HG03060 (cell line): Measurements from ENCODE around the gene TP53RK.

Experiments
- ATAC-seq: cut with Tn5 transposase; IDR thresholded peaks from one replicate; pipeline ENCODE4 v1.9.1; 2021; ENCODE audit warnings: low read depth, moderate number of reproducible peaks; ENCODE audit not compliant: unreplicated experiment

TP53RK gene

DNA sequence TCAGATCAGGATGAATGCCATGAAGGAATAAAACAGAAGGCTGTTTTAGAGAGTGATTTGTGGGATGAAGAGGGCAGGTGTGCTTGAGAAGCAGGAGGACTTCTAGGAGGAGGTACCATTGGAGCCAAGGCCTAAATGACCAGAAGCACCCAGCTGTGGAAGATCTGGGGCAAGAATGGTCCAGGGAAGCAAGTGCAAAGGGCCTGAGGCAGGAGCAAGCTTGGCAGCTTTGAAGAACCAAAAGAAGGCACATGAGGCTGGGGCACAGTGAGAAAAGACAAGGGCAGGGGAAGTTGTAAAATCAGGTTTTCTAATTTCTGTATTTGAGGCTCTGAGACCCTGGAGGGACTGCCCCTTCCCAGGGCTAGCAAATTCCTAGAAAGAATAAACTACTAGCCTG is 47.8 kb downstream of the TP53RK start:
- ATAC-seq: no peak

DNA sequence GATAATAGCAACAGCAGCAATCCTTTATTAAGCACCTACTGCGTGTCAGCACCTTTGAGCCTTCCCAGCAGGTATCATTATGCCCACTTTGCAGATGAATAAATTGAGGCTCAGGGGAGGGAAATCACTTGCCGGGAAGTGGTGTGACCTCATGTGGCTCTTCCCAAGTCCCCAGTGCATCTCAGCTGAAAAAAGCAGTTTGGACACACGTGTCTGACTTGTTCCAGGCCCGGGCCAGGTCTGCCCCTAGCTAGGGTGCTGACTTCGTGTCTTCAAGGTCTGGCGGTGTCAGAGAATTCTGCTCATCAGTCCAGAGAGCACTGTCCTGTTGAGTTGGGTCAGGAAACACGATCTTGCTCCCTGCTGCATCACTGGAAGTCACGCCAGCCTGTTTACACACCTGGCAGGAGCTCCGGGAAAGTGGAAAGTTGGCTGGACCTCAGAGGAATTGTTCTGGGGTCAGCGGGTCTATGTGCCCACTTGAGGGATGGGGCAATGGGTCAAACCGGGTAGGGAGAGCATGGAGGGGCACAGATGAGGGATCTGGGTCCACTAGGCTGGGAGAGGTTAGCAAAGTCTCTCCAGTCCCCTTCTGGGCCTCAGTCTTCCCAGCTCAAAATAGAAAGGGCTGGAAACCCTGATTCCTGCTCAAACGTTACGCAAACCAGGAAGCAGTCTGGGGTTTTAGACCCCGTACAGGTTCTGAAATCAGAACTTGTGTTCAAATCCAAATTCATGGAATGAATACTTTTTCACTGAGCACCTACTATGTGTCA is 48.5 kb downstream of the TP53RK start:
- no peak for ATAC-seq

DNA sequence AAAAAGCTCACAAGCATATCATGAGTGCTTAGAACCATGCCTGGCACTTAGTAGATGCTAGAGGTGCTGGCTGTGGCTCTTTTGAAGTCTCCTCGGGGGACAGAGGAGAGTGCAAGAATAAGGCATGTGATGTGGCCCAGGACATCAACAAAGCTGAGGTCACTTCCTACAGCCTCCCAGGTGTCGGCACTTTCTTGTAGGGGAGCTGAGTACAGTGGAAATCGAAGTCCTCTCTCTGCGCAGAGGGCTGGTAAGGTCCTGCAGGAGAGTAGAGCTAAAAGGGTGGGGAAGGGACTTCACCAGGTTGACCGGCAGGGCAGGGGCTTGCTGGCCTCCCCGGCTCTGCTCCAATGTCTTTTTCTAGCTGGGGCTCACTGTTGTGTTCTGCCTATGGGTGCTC is 49.2 kb downstream of the TP53RK start:
- ATAC-seq: no peak

DNA sequence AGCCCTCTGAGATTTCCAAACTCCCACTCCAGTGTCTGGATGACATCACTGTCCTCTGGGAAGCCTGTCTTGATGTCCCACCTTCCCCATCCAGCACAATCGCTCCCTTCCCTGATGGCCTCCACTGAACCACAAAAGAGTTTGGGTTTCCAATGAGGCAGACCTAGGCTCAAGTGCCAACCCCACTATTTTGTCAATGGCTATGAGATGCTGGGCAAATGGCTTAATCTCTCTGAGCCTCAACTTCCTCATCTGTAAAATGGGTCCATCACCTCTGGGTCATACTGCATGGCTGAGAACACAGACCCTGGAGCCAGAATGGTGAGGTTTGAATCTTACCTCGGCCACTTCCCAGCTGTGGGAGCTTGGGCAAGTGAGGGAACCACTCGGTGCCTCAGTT is 49.7 kb downstream of the TP53RK start:
- no peak for ATAC-seq

DNA sequence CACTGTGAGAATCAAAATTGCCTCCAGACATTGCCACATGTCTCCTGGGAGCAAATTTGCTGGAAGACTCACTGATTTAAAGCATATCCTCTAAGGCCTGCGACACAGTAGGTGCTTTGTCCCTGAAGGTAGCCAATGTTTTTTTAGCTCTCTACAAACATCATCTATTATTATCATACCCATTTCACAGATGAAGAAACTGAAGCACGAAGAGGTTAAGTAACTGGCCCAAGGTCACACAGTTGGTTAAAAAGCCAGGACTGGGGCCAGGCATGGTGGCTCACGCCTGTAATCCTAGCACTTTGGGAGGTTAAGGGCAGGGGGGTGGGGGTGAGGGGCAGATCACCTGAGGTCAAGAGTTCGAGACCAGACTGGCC is 50.4 kb downstream of the TP53RK start:
- no peak for ATAC-seq

DNA sequence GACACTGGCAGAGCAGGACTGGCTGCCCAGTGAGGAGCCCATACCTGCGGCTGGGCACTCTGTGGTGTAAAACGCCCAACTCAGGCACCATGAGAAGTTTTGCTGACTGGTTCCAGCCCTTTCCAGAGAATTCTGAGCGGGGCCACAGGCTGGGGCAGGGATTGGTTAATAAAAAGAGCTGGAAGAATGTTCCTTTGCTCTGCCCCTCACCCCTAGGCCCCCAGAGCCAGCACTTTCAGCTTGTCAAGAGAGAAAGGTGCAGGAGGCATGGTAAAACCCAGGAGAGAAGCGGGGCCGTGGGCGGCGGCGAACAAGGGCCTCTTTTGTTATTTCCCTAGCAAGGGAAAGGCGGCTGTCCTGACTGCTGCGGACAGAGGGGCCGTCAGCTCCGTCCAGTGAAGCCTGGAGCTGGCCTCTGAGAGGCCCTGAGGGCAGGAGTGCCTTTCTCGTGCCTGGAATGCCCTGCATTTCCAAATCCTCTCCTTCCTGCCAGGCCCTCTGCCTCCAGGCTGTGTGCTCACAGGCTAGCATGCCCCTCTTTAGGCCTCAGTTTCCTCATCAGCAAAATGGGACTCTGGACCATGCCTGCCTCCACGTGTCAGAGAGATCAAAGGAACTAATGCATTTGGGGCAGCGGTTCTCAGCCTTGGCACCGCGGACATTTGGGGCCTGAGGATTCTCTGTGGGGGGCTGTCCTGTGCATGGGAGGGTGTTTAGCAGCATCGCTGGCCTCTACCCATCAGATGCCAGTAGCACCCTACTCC is 50.9 kb downstream of the TP53RK start:
- ATAC-seq: no peak

DNA sequence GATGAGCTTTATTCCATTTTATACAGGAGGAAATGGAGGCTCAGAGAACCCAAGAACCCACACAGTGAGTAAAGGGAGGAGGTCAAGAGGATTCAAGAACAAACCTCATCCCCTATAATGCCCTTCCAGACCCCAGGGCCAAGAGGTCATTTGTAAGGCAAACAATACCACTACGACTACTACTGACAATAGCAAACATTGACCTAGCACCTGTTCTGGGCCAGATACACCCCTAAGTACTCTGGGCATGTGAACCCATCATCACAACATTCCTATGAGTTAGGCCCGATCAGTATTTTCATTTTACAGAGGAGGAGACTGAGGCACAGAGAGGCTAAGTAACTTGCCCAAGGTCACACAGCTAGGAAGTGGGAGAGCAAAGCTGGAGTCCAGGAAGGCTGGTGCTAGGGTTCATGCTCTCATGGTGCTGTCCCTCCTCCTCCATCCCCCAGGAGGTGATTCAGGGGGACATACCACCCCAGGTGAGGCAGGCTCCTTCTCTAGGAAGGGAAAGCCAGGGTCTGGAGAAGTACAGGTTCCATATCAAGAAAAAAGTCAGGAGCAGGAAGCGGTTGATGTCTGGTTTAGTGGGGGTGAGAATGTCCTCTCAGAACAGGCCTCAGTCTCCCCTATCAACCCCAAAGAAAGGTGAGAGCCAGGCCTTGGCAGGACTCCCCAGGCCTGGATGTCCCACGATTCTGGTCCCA is 51.7 kb downstream of the TP53RK start:
- no peak for ATAC-seq

DNA sequence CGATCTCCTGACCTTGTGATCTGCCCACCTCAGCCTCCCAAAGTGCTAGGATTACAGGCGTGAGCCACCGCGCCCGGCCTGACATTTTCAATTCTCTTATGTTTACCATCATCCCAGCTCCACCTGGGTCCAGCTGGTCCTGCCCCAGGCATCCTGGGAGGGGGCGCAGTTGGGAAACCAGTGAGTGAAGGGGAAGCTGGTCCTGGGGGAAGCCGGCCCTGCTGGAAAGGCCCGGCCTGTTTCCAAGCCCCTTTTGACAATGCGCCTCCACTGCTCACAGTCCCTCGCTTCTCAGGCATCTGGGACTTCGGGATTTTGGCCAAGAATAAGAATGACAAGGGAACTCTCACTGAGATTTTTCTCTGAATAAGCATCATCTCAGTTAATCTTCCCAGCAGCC is 52.2 kb downstream of the TP53RK start:
- ATAC-seq: no peak

DNA sequence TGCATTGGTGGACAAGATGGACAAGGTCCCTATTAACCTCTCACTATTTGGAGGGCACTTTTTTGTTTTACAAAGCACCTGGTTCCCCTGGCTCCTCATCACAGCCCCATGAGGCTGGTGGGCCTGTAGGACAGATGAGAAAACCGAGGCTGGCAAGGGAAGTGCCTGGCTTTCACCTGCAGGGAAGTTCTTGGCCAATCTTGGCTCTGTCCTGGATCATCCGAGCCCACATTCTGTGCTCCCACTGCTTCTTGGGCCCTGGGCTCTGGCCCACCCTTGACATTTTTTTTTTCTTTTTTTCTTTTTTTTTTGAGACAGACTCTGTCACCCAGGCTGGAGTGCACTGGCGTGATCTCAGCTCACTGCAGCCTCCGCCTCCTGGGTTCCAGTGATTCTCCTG is 52.7 kb downstream of the TP53RK start:
- ATAC-seq: no peak

DNA sequence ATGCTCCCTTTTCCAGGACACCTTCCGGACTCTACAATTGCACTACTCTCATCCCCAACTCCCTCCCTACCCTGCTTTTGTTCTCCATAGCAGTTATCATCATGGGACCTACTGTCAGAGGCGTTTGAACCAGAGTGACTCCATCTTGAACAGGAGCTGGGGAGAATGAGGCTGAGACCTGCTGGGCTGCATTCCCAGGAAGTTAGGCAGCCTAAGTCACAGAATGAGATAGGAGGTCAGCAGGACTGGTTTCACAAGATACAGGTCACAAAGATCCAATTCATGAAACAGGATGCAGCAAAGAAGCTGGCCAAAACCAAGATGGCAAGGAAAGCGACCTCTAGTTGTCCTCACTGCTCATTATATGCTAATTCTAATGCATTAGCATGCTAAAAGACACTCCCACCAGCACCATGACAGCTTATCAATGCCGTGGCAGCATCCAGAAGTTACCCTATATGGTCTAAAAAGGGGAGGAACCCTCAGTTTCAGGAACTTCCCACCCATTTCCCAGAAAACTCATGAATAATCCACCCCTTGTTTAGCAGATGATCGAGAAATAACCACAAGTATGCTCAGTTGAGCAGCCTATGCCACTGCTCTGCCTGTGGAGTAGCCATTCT is 53.6 kb downstream of the TP53RK start:
- no peak for ATAC-seq

DNA sequence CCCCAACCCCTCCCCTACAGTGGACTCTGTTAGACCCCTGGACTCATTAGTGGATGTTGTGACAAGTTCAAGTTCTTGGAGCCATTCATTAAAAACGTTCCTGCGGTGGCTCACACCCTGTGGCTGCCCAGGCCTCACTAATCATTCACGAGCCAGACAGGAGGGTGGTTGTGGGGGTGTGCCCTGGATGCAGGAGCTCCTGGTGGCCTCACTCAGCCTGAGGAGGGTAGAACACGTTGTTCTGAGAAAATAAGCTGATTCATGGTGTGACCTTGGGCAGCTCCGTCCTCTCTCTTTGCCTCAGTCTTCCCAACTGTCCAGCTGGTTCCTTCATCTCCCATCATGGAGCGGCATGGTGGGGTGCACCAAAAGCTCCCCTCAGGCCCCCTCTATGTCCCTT is 54.7 kb downstream of the TP53RK start:
- ATAC-seq: no peak
